Measurements from ENCODE around the gene SNX11.

Gene SNX11

GRCh38 chr17:48162306-48162934 lies 54.9 kb downstream of the SNX11 start:
- no peak for DNase-seq (ENCODE audit: low spot score)

GRCh38 chr17:48162946-48163506 lies 55.5 kb downstream of the SNX11 start:
- DNase-seq (ENCODE audit: low spot score) = no peak

DNA sequence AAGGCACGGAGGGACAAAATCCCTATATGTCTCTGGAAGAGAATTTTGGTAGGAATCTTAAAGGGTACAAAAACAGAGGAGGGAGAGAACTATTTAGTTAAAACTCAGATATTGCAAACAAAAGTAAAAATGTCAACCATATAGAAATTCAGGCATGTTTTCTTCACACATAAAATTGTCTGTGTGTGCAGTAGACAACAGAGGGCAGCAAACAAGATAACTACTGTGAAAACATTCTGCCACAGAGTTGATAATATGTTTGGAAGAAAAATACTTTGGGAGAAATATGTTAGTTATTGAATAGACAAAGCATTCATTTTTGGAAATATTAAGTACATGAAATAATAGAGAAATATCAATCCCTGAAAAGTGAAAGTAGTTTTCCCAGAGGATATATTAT lies 56.2 kb downstream of the SNX11 start:
- no peak for DNase-seq (ENCODE audit: low spot score)

DNA sequence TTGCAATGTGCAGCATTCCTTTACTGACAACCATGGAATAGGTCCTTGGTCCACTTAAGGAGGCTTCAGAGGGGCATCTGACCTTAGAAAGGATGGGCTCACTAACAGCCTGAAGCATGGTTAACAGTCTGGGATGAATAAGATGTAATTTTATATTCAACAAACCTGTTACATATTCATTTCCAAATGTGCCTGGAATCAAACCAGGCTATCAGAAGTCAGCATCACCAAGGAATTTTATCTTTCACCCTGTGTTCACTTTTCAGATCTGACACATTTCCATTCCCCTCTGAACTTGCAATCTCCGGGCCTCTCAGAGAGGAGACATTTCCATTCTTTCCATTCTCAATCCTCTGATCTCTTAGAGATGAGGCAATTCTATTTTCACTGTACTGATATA lies 62.4 kb downstream of the SNX11 start:
- DNase-seq (ENCODE audit: low spot score) = no peak
